RPMI7951 (cell line): Measurements from ENCODE around the gene LMAN1L. TPM values are rescaled to one million over a fixed set of nuclear protein-coding genes. Genes with fewer than 3 reads are reported as not detected.

ENCODE experiments used
- DNase-seq: peaks from one replicate; pipeline ENCODE4 v3.0.0-alpha.2; 2012; ENCODE audit warnings: low read depth
- total RNA-seq: library from RNA; depleted of rRNA; stranded (reverse); fragments of >200 nt; shearing (Covaris generic); gene quantifications from 2 replicates; pipeline ENCODE4 v1.2.3, GENCODE V29; 2014

LMAN1L gene
- total RNA-seq, 1 experiment from 2014 or later, result not detected

- DNase-seq, result no peak
These were observed 25.0 kb downstream of the LMAN1L start for GRCh38 chr15:74837482-74838136.

- no peak for DNase-seq
These were observed 25.5 kb downstream of the LMAN1L start for GRCh38 chr15:74838137-74838516.

GRCh38 chr15:74838746-74839525 is 26.3 kb downstream of the LMAN1L start:
- no peak for DNase-seq

- no peak for DNase-seq
These were observed 27.1 kb downstream of the LMAN1L start for GRCh38 chr15:74839526-74840395.

GRCh38 chr15:74840851-74841775 is 28.5 kb downstream of the LMAN1L start:
- no peak for DNase-seq

- DNase-seq, result no peak
These were observed 29.3 kb downstream of the LMAN1L start for GRCh38 chr15:74841891-74842373.

- peak; percentile 87 for DNase-seq
These were observed 30.2 kb downstream of the LMAN1L start, which contains the start of gene ULK3 for GRCh38 chr15:74842581-74843444. Gene ULK3 (minus strand): TSS chr15:74843156. CDS start chr15:74843105, 51 bp downstream.

- no peak for DNase-seq
These were observed 30.8 kb downstream of the LMAN1L start for GRCh38 chr15:74843445-74843828.

- no peak for DNase-seq
These were observed 31.3 kb downstream of the LMAN1L start for GRCh38 chr15:74843891-74844299.

GRCh38 chr15:74844319-74845207 is 31.9 kb downstream of the LMAN1L start:
- no peak for DNase-seq

- no peak for DNase-seq
These were observed 32.6 kb downstream of the LMAN1L start for GRCh38 chr15:74845208-74845568.

GRCh38 chr15:74845581-74845980 is 32.9 kb downstream of the LMAN1L start:
- DNase-seq, result no peak

- no peak for DNase-seq
These were observed 34.8 kb downstream of the LMAN1L start for GRCh38 chr15:74847432-74847831.

- DNase-seq, result no peak
These were observed 37.8 kb downstream of the LMAN1L start for GRCh38 chr15:74850393-74850792.

GRCh38 chr15:74851960-74852359 is 39.3 kb downstream of the LMAN1L start:
- no peak for DNase-seq

GRCh38 chr15:74854453-74855022 is 41.9 kb downstream of the LMAN1L start:
- no peak for DNase-seq

- no peak for DNase-seq
These were observed 43.2 kb downstream of the LMAN1L start for GRCh38 chr15:74855857-74856256.

GRCh38 chr15:74856537-74856936 is 43.9 kb downstream of the LMAN1L start:
- DNase-seq, result no peak
